Left colon (tissue), 2 donors: Measurements from ENCODE around the gene GSC2. TPM values are rescaled to one million over a fixed set of nuclear protein-coding genes. Genes with fewer than 3 reads are reported as not detected.
A peak's percentile ranks its signal among the peaks of the same experiment; 100 is the strongest.

Experiments
- ATAC-seq: fragments of 200-7000 bp; cut with Tn5 transposase; one replicate; pipeline ENCODE4 v1.9.1; 2020; ENCODE audit warnings: mild to moderate bottlenecking, moderate library complexity
- DNase-seq, 2 donors: peaks; one replicate each; pipeline ENCODE4 v3.0.0-alpha.2; 2020
- intact Hi-C, 2 donors: fragments of 100-400 bp; cut with DNase I in 1 of 2; cut with micrococcal nuclease in 1 of 2; formaldehyde crosslinking; loops; one replicate each; pipeline versions ENCODE4 v1.11.2 to v1.14.0; 2022; cut with DNase I, micrococcal nuclease
- long read RNA-seq: library from polyadenylated mRNA; unstranded; transcript quantifications from one replicate; pipeline ENCODE4 v2.0.0, GENCODE V29; 2021
- total RNA-seq, 2 donors: library from RNA; stranded (reverse); fragmentation: NEBNext Ultra II Directional; extraction: Animal tissue kit (Norgen Biotek cat#: 25700); gene quantifications; one replicate each; pipeline ENCODE4 v1.2.1, GENCODE V29; 2021
- donor health status: DM: no; HTN: no; CAD: no.
- donor health status: DM: yes; HTN: yes; CAD: no.

Gene GSC2, protein sequence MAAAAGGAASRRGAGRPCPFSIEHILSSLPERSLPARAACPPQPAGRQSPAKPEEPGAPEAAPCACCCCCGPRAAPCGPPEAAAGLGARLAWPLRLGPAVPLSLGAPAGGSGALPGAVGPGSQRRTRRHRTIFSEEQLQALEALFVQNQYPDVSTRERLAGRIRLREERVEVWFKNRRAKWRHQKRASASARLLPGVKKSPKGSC
- not detected for total RNA-seq
- long read RNA-seq = 0 reads

DNA sequence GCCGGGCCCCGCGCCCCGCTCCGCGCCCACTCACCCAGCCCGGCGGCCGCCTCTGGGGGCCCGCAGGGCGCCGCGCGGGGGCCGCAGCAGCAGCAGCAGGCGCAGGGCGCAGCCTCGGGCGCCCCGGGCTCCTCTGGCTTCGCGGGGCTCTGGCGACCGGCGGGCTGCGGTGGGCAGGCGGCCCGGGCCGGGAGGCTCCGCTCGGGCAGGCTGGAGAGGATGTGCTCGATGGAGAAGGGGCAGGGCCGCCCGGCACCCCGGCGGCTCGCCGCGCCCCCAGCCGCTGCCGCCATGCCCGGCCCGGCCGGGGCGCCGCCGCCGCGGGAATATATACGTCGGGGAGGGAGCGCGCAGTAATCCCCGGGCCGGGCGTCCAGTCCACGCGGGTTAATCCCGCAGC, at the start of gene GSC2:
Gene GSC2 (minus strand): TSS at position 302 of the 400 bp plus-strand sequence. CDS start 9 bp downstream, at position 293.
- ATAC-seq = no peak
- no peak for DNase-seq
- intact Hi-C loops = no loop called here

DNA sequence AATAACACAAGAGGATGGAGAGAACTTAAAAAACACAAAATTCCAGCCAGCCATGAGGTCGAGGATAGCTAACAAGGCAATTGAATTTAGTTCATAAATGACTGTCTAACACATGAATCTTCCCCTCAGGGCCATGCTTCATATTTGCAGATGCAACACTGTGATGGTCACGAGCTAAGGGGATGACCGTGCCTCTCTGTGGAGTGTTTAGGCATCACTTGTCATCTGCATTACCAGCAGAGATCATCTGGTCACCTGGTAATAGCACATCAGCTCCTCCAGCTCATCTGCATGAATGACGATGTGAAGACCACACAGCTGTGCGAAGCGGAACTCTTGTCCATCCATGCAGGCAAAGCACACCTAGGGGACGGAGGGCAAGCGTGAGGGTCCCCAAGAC, 49.4 kb upstream of the GSC2 start:
- ATAC-seq (no peak), DNase-seq (no peak)
- intact Hi-C loops = no loop called here

DNA sequence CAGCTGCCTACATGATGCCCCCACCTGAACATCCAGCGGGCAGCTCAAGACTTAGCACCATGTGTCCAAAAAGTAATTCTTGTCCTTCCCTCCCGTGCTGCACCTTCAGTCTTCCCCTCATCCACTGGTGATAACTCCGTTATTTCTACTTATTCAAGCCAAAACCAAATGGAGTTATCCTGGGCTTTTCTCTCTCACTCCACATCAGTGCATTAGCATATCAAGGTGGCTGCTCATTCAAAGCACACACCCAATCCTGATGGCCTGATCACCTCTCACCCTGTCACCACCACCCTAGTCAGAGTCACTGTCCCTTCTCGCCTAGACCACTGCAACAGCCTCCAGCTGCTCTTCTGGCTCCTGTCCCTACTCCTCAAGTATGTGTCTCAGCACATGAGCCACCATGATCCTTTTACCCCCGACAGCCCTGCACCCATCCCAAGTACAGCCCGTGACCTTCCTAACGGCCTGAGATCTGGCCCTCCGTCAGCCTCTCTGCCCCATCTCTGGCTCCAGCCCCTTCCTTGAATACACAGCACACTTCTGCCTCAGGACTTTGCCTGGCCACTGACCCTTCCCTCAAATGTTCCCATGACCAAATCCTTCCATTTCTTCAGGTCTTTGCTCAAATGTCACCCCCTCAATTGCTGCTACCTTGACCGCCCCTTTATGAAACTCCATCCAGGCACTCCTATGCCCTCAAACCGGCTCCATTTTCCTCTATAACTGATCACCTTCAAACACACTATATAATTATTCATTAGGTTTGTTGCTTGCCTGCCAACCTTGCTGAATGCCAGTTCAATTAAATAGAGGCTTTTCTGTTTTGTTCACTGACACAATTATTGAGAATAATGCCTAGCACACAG, 48.1 kb upstream of the GSC2 start:
- DNase-seq = no peak
- no peak for ATAC-seq
- intact Hi-C loops = no loop called here

DNA sequence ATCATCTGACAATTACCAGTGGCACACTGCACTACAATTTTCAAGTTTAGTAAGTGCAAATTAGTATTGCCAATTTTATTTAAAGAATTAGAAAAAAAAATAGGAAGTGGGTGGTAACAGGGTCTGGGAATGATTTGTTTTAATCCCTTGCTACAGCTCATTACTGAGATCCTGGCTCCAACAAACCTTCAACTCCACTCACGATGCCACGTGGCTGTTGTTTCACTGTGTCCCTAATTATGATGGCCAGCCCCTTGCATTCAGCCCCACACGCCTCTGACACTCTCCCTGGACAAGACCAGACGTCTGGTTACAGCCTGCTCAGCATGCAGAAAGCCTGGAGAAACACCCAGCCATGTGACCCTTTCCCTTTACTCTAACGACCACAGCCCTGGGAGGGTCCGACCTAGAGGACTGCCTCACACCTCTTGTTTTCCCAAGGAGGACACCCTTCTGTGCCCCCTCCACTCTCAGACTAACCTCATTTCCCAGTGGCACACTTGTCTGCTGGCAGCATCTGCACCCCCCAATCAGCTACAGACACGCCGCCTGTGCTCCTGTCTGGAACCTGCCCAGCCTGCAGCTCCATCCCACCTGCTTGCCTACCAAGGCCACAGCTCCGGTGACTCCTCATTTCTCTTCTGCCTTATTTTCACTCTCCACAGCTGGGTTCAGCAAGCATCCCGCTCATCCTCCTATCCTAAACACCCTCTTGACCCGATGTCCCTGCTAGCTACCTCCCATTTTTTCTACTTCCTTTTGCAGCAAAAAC, 46.9 kb upstream of the GSC2 start:
- intact Hi-C loops = no loop called here
- DNase-seq (no peak), ATAC-seq (no peak)

DNA sequence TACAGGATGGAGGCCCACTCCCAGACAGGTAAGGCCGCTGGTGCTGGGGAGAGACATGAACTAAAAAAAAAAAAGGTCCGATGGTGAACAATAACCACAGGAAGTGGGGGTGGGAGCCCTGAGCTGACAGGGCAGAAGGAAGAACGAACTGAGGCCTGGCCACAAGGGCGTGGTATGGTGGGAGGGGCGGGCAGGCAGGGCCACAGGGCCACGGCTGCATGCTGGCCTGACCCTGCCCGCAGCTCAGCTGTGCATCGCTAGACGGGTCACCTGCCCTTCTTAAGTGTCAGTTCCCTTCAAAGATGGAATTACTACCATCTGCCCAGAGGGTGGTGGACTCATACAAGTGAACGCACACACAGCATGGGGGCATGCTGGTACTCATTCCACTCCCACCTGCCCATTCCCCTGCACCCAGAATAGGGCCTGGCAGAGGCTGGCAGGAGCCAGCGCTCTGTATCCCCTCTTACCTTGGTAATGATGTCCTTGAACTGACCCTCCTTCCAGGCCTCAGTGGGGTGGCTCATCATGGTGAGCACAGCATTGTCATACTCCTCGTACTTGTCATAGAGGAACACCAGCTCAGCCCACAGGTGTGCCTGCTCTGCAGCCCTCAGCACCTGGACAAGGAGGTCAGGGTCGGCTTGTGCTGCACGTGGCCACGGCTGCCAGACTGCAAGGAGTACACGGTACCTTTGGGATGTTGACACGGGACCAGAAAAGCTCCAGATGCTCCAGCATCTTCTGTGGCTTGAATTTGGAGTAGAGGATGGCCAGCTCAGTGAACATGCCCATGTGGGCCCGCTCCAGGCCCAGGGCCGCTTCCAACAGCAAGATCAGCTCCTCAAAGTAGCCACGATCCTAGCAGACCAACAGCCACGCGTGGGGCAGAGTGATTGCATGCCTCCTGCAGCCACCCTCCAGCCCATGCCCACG, 46.0 kb upstream of the GSC2 start:
- DNase-seq (no peak), ATAC-seq (no peak)
- intact Hi-C loops = no loop called here

DNA sequence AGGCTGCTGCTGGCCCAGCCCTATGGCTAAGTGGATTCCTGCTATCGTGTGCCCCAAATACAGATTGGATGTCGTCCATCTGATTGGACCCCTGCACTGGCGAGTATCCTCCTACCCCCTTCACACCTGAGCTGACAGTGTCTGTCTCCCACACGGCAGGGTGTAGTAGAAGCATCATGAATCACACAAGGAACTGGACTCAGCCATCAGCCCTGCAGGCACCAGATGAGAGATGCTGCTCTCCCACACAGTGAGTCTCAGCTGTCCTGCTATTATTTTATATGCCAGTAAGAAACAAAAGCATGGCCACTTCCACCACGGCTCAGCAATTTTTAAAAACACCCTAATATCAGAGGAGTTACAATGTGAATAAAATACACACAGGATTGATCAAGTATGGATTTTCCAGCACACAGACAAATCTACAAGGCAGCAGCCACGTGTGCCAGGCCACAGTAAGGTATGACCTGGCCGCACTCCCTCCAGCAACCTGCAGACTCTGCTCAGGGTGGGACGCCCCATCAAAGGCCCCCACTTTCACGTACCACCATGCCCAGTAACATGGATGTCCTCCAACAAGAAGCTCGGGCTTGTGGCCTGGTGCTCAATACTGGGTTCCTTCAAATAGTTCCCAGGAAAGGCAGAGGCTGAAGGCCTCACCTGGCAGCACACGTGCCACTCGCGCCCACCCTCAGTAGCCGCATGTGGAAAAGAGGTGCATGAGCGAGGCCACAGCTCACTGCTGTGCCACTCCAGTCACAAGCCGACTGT, 44.9 kb upstream of the GSC2 start:
- intact Hi-C loops = no loop called here
- DNase-seq = no peak
- ATAC-seq = no peak

DNA sequence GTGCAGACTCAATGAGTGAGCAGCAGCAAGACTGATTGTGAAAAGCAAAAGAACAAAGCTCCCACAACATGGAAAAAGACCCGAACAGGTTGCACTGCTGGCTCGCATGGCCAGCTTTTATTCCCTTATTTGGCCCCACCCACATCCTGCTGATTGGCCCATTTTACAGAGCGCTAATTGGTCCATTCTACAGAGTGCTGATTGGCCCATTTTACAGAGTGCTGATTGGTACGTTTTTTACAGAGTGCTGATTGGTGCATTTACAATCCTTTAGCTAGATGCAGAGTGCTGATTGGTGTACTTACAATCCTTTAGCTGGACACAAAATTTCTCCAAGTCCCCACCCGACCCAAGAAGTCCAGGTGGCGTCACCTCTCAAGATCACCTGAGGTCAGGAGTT, 43.8 kb upstream of the GSC2 start:
- no peak for ATAC-seq
- intact Hi-C loops = no loop called here

DNA sequence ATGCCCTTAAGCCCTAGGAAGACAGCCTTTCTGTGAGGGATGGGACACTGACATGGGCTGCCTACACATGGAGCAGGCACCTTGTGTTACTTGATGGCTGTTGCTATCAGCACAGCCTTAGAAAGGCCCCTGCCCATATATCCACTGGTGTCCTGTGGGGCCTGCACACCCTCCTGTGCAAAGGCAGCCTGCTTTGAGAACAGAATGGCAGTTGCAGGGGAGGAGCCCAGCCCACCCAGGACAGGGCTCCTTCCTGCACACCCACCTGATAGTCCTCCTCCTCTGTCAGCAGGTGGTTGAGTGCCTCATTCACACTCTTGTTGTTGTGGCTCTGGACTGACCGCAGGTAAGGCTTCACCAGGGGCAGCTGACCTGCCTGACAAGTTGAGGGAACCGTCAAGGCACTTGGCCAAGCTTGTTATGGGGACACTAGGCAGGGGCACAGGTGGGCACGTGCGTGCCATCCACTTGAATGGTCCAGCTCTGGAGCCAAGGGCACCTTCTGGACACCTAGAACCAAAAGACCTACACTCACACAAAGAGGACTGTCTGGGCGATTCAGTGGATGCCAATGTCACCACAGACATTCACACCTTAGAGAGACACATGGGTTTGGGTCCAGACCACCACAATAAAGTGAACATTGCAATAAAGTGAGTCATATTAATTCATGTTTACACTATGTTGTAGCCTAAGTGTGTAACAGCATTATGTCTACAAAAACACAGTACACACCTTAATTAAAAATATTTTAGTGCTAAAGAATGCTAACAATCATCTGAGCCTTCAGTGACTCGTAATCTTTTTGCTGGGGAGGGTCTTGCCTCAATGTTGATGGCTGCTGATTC, 37.8 kb upstream of the GSC2 start:
- intact Hi-C loops = no loop called here
- ATAC-seq = no peak
- no peak for DNase-seq

More for the DNA sequence above, 43.8 kb upstream of the GSC2 start:
- DNase-seq = no peak

DNA sequence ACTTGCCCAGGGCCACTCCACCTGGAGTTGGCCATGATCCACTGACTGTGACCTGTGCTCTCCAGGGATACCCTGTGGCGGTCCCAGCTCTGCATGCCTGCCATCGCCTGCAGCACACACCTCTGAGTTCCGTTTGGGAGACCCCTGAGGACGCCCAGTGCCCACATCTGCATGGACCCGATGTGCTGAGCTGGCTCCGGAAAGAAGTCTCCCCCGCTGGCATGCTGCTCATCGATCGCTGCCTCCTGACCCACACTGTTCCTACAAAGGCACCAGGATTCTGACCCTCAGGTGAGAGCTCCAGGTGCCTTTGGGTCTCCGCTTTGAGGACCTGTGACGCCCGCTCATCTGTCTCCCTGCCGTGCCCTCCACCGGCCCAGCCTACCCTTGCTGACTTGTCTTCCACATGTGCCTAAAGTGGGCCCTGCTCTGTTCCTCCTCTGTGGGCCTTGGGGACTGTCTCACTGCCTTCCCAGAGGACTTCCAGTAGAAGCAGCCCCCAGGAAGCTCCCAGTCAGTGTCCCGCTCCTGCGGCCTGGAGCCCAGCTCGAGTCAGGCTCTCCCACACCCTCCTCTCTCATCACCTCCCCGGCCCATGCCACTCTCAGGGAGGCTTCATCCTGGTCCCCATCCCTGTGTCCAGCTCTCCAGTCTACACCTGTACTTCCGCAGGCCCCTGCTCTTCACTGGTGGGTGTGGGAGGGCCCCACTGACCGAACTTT, 34.3 kb upstream of the GSC2 start:
- intact Hi-C loops = no loop called here
- no peak for ATAC-seq

DNA sequence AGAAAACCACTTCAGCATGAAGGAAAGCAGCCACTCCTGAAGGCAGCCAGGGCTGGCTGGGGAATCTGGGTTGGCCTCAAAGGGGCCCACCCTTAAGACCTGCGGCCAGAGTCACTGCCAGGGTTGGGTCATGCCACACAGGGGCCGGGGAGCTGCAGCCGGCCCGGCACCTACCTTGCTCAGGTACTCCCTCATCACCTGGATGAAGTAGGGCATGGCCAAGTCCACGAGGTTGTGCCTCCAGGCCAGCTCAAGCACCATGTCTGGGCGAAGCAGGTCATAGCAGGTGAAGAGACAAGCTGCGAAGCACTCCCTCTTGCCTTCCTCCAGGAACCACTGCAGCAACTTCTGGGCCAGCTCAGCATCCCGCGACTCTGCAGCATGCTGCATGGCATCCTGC, 33.1 kb upstream of the GSC2 start:
- ATAC-seq (no peak), DNase-seq (no peak)
- intact Hi-C loops = no loop called here

More for the DNA sequence above, 34.3 kb upstream of the GSC2 start:
- no peak for DNase-seq

DNA sequence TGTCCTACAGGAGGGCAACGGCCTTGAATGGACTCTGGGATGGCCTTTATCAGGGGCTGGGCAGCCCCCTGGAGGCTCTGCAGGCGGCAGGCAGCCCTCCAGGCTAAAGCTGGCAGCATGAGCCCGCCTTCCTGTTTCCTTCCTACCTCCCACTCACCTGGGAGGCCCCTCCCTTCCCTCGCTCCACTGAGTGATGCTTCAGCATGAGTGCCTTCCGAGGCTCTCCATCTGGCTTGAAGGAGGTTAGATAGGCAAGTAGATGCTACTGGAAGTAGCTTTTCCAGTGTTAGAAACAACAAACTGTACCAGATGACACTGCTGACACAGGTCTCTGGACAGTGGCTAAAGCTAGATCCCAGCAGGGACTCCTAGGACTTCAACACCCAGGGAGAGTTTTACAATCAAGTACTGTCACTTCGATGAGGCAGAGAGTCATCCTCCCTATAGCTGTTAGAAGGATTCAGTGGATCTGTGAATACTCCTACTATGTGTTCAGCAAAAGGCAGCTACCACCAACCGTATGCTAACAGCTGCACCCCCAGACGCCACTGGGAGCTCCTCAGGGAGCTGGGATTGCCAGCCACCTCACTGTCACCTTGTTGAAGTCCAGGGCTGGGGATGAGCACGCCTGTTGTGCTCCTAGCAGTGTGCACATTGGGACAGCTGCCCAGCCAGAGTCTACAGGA, 32.5 kb upstream of the GSC2 start:
- DNase-seq (no peak), ATAC-seq (no peak)
- intact Hi-C loops = no loop called here

DNA sequence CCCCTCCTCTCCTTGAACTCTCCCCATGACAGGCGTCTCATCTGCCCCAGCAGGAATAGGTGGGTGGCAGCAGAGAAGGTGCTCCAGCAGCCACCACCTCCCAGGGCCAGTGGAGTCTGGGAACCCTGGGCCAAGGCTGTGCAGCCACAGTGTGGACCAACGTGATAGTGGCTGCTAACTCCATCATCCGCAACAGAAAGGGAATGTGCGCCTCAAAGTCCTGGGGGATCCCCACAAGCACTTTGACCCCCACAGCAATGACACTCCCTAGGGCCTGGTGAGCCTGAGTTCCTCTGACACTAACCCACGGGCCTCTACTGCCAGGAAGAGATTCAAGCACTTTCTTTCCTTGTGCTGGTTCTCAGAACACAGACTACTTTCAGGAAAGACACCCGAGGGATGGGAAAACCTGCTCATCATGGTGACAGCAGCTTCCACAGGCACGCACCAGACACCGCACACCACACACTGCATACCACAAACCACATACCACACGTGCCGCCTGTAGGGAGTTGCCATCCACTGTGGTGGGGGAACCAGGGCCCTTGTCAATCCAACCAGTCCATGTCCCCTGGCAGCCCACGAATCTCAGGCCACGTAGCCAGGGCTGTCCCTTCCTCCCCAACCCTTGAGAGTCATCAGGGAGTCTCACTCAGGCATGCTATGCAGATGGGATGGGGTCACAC, 31.8 kb upstream of the GSC2 start:
- intact Hi-C loops = no loop called here
- DNase-seq (no peak), ATAC-seq (no peak)

DNA sequence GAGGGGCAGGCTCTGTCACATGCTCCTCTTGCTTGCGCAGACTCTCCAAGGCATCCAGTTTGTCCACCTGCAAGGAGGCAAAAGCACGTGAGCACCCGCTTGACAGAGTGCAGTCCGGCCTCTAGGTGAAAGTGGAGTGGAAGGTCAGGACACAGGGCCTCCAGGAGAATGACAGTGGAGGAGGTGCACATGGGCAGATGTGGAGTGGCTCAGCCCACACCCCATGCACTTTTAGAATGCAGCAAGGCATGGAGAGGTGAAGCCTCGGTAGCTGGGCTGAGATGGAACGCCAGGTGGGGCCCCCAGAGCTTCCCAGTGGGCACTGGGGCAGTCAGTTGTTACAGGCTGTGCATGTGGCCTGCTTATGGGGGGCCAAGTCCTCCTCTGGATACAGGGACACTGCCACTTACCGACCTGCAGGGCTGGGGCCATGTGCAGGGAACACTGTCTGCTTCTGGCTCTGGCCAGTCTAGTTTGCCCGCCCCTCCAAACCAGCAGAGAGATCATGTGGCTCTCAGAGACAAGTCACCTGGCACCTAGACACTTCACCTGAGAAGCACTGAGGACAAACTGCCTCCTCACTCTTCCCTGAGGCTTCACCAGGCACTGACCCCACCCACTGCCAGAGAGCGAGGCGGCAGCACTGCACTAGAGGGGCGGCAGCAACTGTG, 30.8 kb upstream of the GSC2 start:
- DNase-seq (no peak), ATAC-seq (no peak)
- intact Hi-C loops = no loop called here

DNA sequence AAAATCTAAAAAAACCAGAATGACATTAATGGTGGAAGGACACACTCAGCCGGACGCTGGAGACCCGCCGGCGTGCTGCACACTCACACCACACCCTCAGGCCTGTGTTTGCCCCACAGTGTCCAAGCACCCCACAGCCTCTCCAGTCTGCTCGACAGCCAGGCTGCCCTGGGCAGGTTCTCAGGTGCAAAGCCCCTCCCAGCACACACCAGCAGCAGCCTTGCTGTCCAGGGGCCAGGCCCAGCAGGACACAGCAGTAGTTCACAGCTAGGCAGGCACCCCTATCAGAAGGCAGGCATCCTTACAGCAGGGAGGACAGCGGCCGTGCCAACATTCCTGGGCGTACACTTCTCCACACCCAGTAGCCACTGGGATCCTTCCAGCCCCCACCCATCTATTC, 30.1 kb upstream of the GSC2 start:
- intact Hi-C loops = no loop called here
- DNase-seq (no peak), ATAC-seq (no peak)

DNA sequence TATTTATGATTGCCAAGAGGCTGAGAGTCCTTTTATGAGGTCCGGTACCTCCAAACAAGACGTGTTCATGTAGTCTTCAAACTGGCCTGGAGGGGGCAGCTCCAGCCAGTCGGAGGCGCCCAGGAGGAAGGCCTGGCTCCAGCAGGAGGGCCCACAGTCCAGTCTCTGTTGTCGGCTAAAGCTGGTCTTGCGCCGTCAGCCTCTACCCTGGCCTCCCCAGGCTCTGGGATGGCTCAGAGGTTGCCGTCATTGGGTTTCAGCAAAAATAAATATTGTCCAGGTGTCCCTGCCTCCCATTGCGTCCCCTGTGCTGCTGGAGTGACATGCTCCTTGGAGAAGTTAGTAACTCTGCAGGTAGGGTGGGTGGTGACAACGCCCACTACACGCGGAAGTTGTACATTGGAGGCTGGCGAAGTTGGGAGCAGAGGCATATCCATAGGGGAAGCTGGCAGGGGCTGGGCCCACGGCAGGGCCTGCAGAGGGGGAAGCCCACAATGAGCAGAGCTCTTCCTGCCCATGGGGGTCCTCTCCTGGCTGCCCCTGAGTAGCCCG, 29.5 kb upstream of the GSC2 start:
- peak; percentile 70 for ATAC-seq
- peak; percentile 81 to 87 for DNase-seq
- intact Hi-C loops = no loop called here
